Measurements from ENCODE around the gene RANGRF.

The RANGRF gene

GRCh38 chr17:8290043-8290442 lies 1.6 kb downstream of the RANGRF start:
- no peak for ATAC-seq

GRCh38 chr17:8292639-8293395 lies 4.3 kb downstream of the RANGRF start:
- no peak overlapping the region for H3K27ac Mint-ChIP-seq
- ATAC-seq, result no peak
- DNase-seq, result no peak
- H3K27me3 Mint-ChIP-seq, result no peaks in the 10 kb centered on the region
- no peaks in the 10 kb centered on the region for H3K9me3 Mint-ChIP-seq
- peaks cover 58% of the 10 kb centered on the region for H3K4me1 Mint-ChIP-seq
- no peak overlapping the region for H3K4me3 Mint-ChIP-seq

More at GRCh38 chr17:8290043-8290442, 1.6 kb downstream of the RANGRF start:
- H3K4me1 Mint-ChIP-seq, result peaks cover 47% of the 10 kb centered on the region
- peak overlapping the region in 1 of 2 donors; percentile 43 for H3K27ac Mint-ChIP-seq
- no peaks in the 10 kb centered on the region for H3K27me3 Mint-ChIP-seq
- no peaks in the 10 kb centered on the region for H3K9me3 Mint-ChIP-seq
- H3K4me3 Mint-ChIP-seq, result peak overlapping the region; percentile 91 to 98
- DNase-seq, result no peak

GRCh38 chr17:8294361-8294760 lies 5.9 kb downstream of the RANGRF start:
- peak overlapping the region; percentile 86 to 95 for H3K4me3 Mint-ChIP-seq
- H3K9me3 Mint-ChIP-seq, result no peaks in the 10 kb centered on the region
- H3K4me1 Mint-ChIP-seq, result peaks cover 49% of the 10 kb centered on the region
- peak overlapping the region; percentile 61 to 91 for H3K27ac Mint-ChIP-seq
- ATAC-seq, result no peak
- no peaks in the 10 kb centered on the region for H3K27me3 Mint-ChIP-seq
- DNase-seq, result no peak

GRCh38 chr17:8294814-8295316 lies 6.4 kb downstream of the RANGRF start:
- ATAC-seq (no peak), DNase-seq (no peak)
- Mint-ChIP-seq H3K4me1 (peaks cover 44% of the 10 kb centered on the region), H3K4me3 (peak overlapping the region; percentile 86 to 95), H3K9me3 (no peaks in the 10 kb centered on the region), H3K27ac (peak overlapping the region; percentile 74 to 91), H3K27me3 (no peaks in the 10 kb centered on the region)

- ATAC-seq, result peak; percentile 1
- no peak for DNase-seq
- Mint-ChIP-seq H3K9me3 (no peaks in the 10 kb centered on the region), H3K4me3 (no peak overlapping the region), H3K27me3 (no peaks in the 10 kb centered on the region), H3K4me1 (peaks cover 25% of the 10 kb centered on the region), H3K27ac (peak overlapping the region in 1 of 2 donors; percentile 74)
Measured at GRCh38 chr17:8300226-8300625, 11.8 kb downstream of the RANGRF start.

- no peaks in the 10 kb centered on the region for H3K27me3 Mint-ChIP-seq
- no peak overlapping the region for H3K4me3 Mint-ChIP-seq
- H3K27ac Mint-ChIP-seq, result no peak overlapping the region
- DNase-seq, result peak; percentile 55 to 61
- H3K4me1 Mint-ChIP-seq, result peaks cover 20% of the 10 kb centered on the region
- ATAC-seq, result peak; percentile 96
- H3K9me3 Mint-ChIP-seq, result no peaks in the 10 kb centered on the region
Measured at GRCh38 chr17:8300627-8301242, 12.3 kb downstream of the RANGRF start.

- ATAC-seq, result no peak
- peaks cover 43% of the 10 kb centered on the region for H3K27me3 Mint-ChIP-seq
- no peak overlapping the region for H3K27ac Mint-ChIP-seq
- H3K9me3 Mint-ChIP-seq, result no peaks in the 10 kb centered on the region
- no peak overlapping the region for H3K4me3 Mint-ChIP-seq
- no peak for DNase-seq
- H3K4me1 Mint-ChIP-seq, result no peaks in the 10 kb centered on the region
Measured at GRCh38 chr17:8310601-8311123, 22.2 kb downstream of the RANGRF start.

GRCh38 chr17:8311131-8311790 lies 22.8 kb downstream of the RANGRF start:
- H3K27me3 Mint-ChIP-seq, result peaks cover 48% of the 10 kb centered on the region
- no peak overlapping the region for H3K4me3 Mint-ChIP-seq
- H3K9me3 Mint-ChIP-seq, result no peaks in the 10 kb centered on the region
- no peak for DNase-seq
- H3K4me1 Mint-ChIP-seq, result no peaks in the 10 kb centered on the region
- no peak overlapping the region for H3K27ac Mint-ChIP-seq
- no peak for ATAC-seq

- H3K27me3 Mint-ChIP-seq, result peaks cover 48% of the 10 kb centered on the region
- DNase-seq (no peak), ATAC-seq (no peak)
- H3K27ac Mint-ChIP-seq, result no peak overlapping the region
- H3K9me3 Mint-ChIP-seq, result no peaks in the 10 kb centered on the region
- no peaks in the 10 kb centered on the region for H3K4me1 Mint-ChIP-seq
- no peak overlapping the region for H3K4me3 Mint-ChIP-seq
Measured at GRCh38 chr17:8312251-8312650, 23.8 kb downstream of the RANGRF start.

GRCh38 chr17:8312726-8313600 lies 24.5 kb downstream of the RANGRF start:
- Mint-ChIP-seq H3K4me1 (no peaks in the 10 kb centered on the region), H3K27me3 (peaks cover 48% of the 10 kb centered on the region), H3K9me3 (no peaks in the 10 kb centered on the region), H3K4me3 (no peak overlapping the region), H3K27ac (no peak overlapping the region)
- ATAC-seq (no peak), DNase-seq (no peak)

GRCh38 chr17:8314797-8315763 lies 26.6 kb downstream of the RANGRF start:
- Mint-ChIP-seq H3K4me3 (no peak overlapping the region), H3K9me3 (no peaks in the 10 kb centered on the region), H3K27me3 (peaks cover 48% of the 10 kb centered on the region), H3K4me1 (no peaks in the 10 kb centered on the region), H3K27ac (no peak overlapping the region)
- no peak for DNase-seq
- no peak for ATAC-seq

GRCh38 chr17:8315764-8316217 lies 27.3 kb downstream of the RANGRF start:
- Mint-ChIP-seq H3K27me3 (peaks cover 48% of the 10 kb centered on the region), H3K4me3 (no peak overlapping the region), H3K4me1 (no peaks in the 10 kb centered on the region), H3K27ac (no peak overlapping the region), H3K9me3 (no peaks in the 10 kb centered on the region)
- no peak for ATAC-seq
- no peak for DNase-seq

GRCh38 chr17:8318010-8318935 lies 29.8 kb downstream of the RANGRF start:
- Mint-ChIP-seq H3K27ac (no peak overlapping the region), H3K27me3 (peaks cover 28% of the 10 kb centered on the region), H3K4me3 (no peak overlapping the region), H3K9me3 (no peaks in the 10 kb centered on the region), H3K4me1 (no peaks in the 10 kb centered on the region)
- no peak for ATAC-seq
- no peak for DNase-seq

Measured in stimulated activated naive CD8-positive, alpha-beta T cell treated with anti-CD3 and anti-CD28 coated beads, Interleukin-15, amount 100 ng/mL, for 72 hours (primary cell).